Mucosa of descending colon (tissue), 3 donors: Measurements from ENCODE around the gene KLF1. TPM values are rescaled to one million over a fixed set of nuclear protein-coding genes. Genes with fewer than 3 reads are reported as not detected.

Source experiments
- ATAC-seq: fragments of 200-7000 bp; cut with Tn5 transposase; one replicate; pipeline ENCODE4 v1.9.1; 2020; ENCODE audit warnings: mild to moderate bottlenecking, moderate library complexity
- DNase-seq, 3 donors: peaks; one replicate each; pipeline ENCODE4 v3.0.0-alpha.2; 2020
- H3K36me3 ChIP-seq: fragments of 200-600 bp; one replicate; pipeline ENCODE4 v1.8.0; 2021; ENCODE audit warnings: low read depth, mild to moderate bottlenecking
- H3K4me1 ChIP-seq: fragments of 200-600 bp; one replicate; pipeline ENCODE4 v1.8.0; 2021; ENCODE audit warnings: low read depth, mild to moderate bottlenecking
- H3K4me3 ChIP-seq: fragments of 200-600 bp; one replicate; pipeline ENCODE4 v1.8.0; 2021; ENCODE audit warnings: mild to moderate bottlenecking
- H3K9me3 ChIP-seq: fragments of 200-600 bp; one replicate; pipeline ENCODE4 v1.8.0; 2021; ENCODE audit warnings: mild to moderate bottlenecking
- intact Hi-C, 2 donors: fragments of 100-400 bp; cut with DNase I in 1 of 2; cut with micrococcal nuclease in 1 of 2; formaldehyde crosslinking; loops; one replicate each; pipeline versions ENCODE4 v1.11.0 to v1.11.1; 2022; cut with DNase I, micrococcal nuclease
- total RNA-seq, 3 donors: library from RNA; stranded (reverse); fragmentation: NEBNext Ultra II Directional in 2 of 3; extraction: Animal tissue kit (Norgen Biotek cat#: 25700) in 2 of 3; gene quantifications; one replicate each; pipeline versions ENCODE4 v1.2.1 to v1.2.4, GENCODE V29; 2021 to 2023
- TF ChIP-seq, protein P1 (sequence below): fragments of 200-600 bp; IDR thresholded peaks from one replicate; pipeline ENCODE4 v1.8.0; 2022; ENCODE audit warnings: antibody characterized with exemption, mild to moderate bottlenecking
- donor health status: DM: no; HTN: no; CAD: no; lungs with moderate emphysema.
- donor health status: DM: no; HTN: no; CAD: no.
- donor health status: DM: no; HTN: yes; CAD: no.

Gene KLF1
- total RNA-seq, 3 donors from 2014 or later: not detected

DNA sequence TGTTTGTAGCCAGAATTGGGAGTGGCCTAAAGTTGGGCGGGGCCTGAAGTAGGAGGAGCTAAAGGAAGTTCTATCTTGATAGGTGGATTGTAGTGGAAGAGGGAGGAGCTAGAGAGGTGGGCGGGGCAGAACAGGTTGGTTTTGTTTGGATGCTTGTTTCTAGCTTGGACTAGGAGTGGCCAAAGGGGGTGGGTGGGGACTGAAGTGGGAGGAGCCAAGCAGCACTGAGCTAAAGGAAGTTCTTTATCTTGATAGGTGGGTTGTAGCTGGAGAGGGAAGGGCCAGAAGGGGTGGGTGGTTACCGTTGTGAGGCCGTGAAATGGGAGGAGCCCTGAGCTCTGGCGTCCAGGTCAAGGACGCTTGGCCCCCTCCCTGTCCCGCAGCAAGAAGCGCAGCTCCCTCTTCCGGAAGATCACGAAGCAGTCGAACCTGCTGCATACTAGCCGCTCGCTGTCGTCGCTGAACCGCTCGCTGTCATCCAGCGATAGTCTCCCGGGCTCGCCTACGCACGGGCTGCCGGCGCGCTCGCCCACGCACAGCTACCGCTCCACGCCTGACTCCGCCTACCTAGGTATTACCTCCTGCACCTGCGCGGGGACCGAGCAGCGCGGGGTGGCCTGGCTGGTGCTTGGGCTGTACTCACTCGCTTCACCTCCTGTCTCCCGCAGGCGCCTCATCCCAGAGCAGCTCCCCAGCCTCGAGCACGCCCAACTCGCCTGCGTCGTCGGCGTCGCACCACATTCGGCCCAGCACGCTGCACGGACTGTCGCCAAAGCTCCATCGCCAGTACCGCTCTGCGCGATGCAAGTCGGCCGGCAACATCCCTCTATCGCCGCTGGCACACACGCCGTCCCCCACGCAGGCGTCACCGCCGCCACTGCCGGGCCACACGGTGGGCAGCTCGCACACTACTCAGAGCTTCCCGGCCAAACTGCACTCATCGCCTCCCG, 13.8 kb downstream of the KLF1 start:
- H3K36me3 ChIP-seq: no peaks in the 10 kb centered on the region
- H3K4me3 ChIP-seq: no peak overlapping the region
- no peaks in the 10 kb centered on the region for H3K4me1 ChIP-seq
- H3K9me3 ChIP-seq: no peaks in the 10 kb centered on the region
- TF ChIP-seq, protein P1, sequence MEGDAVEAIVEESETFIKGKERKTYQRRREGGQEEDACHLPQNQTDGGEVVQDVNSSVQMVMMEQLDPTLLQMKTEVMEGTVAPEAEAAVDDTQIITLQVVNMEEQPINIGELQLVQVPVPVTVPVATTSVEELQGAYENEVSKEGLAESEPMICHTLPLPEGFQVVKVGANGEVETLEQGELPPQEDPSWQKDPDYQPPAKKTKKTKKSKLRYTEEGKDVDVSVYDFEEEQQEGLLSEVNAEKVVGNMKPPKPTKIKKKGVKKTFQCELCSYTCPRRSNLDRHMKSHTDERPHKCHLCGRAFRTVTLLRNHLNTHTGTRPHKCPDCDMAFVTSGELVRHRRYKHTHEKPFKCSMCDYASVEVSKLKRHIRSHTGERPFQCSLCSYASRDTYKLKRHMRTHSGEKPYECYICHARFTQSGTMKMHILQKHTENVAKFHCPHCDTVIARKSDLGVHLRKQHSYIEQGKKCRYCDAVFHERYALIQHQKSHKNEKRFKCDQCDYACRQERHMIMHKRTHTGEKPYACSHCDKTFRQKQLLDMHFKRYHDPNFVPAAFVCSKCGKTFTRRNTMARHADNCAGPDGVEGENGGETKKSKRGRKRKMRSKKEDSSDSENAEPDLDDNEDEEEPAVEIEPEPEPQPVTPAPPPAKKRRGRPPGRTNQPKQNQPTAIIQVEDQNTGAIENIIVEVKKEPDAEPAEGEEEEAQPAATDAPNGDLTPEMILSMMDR: no peak
- peak; percentile 73 to 83 (median 79) for DNase-seq
- peak; percentile 93 for ATAC-seq
- intact Hi-C loops: no loop called here

DNA sequence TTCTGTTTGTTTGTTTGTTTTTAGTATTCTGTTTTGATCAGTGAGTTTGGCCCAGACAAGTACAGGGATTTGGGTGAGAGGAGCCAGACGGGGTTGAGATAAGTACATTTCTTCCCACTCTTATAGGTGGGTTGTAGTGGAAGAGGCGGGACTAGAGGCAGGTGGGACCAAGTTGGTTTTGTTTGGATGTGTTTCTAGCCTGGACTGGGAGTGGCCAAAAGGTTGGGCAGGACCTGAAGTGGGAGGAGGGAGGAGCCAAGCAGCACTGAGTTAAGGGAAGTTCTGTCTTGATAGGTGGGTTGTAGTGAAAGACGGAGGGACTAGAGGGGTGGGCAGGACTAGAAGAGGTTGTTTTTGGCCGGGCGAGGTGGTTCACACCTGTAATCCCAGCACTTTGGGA, 14.7 kb downstream of the KLF1 start:
- DNase-seq (no peak), ATAC-seq (no peak)
- Histone ChIP-seq H3K4me1 (peaks cover 2% of the 10 kb centered on the region), H3K36me3 (no peaks in the 10 kb centered on the region), H3K9me3 (no peaks in the 10 kb centered on the region), H3K4me3 (no peak overlapping the region)
- intact Hi-C loops: no loop called here
- TF ChIP-seq, protein P1: no peak

DNA sequence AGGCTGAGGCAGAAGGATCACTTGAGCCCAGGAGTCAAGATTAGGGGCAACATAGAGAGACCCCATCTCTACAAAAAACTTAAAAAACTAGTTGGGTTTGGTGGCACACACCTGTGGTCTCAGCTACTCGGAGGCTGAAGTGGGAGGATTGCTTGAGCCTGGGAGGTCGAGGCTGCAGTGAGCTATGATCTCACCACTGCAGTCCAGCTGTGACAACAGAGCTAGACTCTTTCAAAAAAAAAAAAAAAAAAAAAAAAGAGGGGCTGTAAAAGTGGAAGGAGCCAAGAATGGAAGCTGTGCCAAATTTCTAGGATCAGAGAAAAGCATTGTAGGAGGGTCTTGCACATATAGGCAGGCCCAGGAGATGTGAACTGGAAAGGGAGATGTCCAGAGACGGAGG, 15.3 kb downstream of the KLF1 start:
- TF ChIP-seq, protein P1: no peak
- no peak for DNase-seq
- peaks cover 6% of the 10 kb centered on the region for H3K4me1 ChIP-seq
- H3K9me3 ChIP-seq: no peaks in the 10 kb centered on the region
- H3K4me3 ChIP-seq: no peak overlapping the region
- no peaks in the 10 kb centered on the region for H3K36me3 ChIP-seq
- intact Hi-C loops: no loop called here
- ATAC-seq: no peak

DNA sequence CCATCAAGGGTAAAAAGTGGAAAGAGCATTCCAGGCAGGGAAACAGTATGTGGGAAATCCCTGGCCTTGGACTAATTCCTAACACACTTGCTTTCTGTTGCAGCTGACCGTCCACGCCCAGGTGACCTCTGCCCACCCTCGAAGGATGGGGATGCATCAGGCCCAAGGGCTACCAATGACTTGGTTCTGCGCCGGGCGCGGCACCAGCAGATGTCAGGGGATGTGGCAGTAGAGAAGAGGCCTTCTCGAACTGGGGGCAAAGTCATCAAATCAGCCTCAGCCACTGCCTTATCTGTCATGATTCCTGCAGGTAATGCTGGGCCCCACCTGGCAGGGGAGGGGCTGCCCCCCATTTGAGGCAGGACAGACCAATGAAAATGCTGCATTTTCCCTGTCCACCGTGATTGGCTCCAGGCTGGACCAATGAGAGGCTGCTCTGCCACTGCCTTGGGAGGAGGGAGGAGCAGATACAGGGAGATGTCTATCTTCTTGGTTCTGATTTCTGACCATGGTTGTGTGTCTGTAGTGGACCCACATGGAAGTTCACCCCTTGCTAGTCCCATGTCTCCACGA, 18.4 kb downstream of the KLF1 start:
- Histone ChIP-seq H3K9me3 (no peaks in the 10 kb centered on the region), H3K4me1 (peaks cover 6% of the 10 kb centered on the region), H3K36me3 (no peaks in the 10 kb centered on the region), H3K4me3 (no peak overlapping the region)
- no peak for ATAC-seq
- TF ChIP-seq, protein P1: no peak
- intact Hi-C loops: no loop called here
- peak in 1 of 3 donors; percentile 42 for DNase-seq

DNA sequence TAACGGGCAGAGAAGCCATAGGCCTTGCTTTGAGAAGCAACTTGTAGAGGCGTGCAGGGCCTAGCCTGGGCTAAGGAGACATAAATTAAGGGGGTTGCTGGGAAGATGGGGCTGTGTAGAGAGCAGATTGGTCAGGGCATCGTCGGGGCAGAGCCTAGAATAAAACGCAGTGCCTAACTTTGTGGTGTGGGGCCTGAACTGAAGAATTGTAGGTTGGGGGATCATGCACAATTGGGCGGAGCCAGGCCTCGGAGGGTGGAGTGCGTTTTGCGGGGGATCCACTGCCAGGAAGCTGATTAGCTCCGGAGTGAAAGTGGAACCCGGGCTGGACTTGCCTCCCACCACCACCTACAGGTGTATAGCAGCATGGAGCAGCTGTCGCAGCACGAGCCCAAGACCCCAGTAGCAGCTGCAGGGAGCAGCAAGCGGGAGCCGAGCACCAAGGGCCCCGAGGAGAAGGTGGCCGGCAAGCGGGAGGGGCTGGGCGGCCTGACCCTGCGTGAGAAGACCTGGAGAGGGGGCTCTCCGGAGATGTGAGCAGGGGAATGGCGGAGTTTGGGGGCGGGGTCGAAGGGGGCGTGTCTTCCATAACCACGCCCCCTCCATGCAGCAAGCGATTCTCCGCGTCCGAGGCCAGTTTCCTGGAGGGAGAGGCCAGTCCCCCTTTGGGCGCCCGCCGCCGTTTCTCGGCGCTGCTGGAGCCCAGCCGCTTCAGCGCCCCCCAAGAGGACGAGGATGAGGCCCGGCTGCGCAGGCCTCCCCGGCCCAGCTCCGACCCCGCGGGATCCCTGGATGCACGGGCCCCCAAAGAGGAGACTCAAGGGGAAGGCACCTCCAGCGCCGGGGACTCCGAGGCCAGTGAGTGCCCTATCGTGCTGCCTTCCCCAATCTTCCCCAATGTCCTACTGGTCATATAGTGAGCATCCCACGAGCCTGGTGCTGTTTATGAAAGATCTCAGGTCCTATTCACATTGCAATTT, 19.6 kb downstream of the KLF1 start:
- H3K4me1 ChIP-seq: peaks cover 6% of the 10 kb centered on the region
- ATAC-seq (peak; percentile 86), DNase-seq (peak; percentile 77 to 83 (median 80))
- H3K9me3 ChIP-seq: no peaks in the 10 kb centered on the region
- H3K4me3 ChIP-seq: no peak overlapping the region
- no peaks in the 10 kb centered on the region for H3K36me3 ChIP-seq
- intact Hi-C loops: no loop called here
- TF ChIP-seq, protein P1: no peak
